GM18951 (cell line): ENCODE measurements around the gene OR5B12.
"Not testable (repeated sequence)": the region's sequence is repeated elsewhere in the genome, so short reads cannot be mapped to it uniquely, and the experiment has no call there.

ENCODE experiments used
- POLR2A ChIP-seq: IDR thresholded peaks from 4 replicates; pipeline ENCODE4 v1.6.1; 2011; ENCODE audit warnings: mild to moderate bottlenecking; ENCODE audit not compliant: insufficient read length, insufficient read depth; ENCODE audit errors: extremely low read depth
- in situ Hi-C: fragments of 300-500 bp; cut with MboI; formaldehyde crosslinking; loops from one replicate; pipeline ENCODE4 v1.12.0; 2022; ENCODE audit warnings: low sequenced_read_pairs, mixed read lengths, inconsistent platforms; ENCODE audit not compliant: unreplicated experiment

The OR5B12 gene

GRCh38 chr11:58406774-58407173 lies 35.3 kb downstream of the OR5B12 start, which contains the start of gene OR5B3:
OR5B3 (minus strand) TSS chr11:58406874; CDS start chr11:58403409, 3,465 bp downstream.
- TF ChIP-seq POLR2A: no peak
- in situ Hi-C loops: no loop called here

DNA sequence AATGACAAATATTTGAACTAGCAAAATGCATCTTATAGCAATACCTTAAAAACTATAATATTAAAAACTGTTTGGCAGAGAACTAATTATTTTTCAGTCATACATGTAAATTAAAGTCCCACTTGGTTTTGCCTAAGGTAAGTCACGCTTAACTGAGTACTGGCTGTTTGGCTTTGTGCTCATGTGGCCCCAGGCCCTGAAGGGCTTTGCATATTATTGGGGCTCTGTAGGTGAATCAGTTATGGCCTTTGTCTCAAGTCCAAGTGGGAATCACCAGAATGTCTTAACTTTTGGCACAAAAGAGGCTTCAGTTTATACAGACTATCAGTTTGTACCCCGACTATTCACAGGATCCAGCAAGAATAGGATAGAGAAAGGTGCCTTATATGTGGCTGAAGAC lies 42.4 kb downstream of the OR5B12 start:
- in situ Hi-C loops: not testable (repeated sequence)

GRCh38 chr11:58395581-58395980 lies 46.5 kb downstream of the OR5B12 start:
- in situ Hi-C loops: no loop called here

DNA sequence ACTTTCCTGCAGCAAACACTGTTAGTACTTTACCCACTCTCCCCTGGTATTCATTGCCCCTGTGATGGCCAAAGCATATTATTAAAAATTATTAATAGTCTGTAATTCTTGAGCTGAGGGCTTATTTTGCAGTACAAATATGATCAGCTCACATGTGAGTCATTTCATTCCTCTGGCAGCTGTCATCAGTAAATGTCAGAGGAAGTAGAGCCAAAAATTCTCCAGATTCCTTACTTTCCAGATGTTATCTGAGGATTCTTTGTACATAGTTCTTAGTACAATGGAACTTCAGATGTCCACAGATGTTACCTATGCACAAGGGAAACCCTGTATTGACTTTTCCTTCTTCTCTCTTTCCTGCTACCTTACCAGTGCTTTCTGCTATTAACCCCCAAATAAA lies 47.8 kb downstream of the OR5B12 start:
- in situ Hi-C loops: no loop called here
- TF ChIP-seq POLR2A: no peak

More at GRCh38 chr11:58395581-58395980, 46.5 kb downstream of the OR5B12 start:
- no peak for TF ChIP-seq POLR2A

DNA sequence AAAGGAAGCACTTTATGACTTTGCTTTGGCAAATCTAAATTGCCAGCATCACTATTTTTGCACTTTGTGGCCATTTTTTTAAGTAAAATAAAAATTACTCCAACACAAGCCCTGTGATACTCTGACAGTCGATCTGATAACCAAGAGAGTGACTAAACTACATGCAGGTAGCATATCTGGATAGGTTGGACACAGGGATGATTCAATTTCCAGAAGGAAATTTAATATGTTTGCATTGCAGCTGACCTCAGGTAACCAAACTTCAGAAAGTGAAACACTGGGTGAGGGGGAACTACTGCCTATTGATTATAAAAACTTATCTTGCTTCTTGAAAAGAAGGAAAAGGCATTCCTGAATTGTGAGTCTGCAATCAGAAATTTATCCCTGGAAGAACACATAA lies 49.3 kb downstream of the OR5B12 start:
- no peak for TF ChIP-seq POLR2A
- in situ Hi-C loops: no loop called here

DNA sequence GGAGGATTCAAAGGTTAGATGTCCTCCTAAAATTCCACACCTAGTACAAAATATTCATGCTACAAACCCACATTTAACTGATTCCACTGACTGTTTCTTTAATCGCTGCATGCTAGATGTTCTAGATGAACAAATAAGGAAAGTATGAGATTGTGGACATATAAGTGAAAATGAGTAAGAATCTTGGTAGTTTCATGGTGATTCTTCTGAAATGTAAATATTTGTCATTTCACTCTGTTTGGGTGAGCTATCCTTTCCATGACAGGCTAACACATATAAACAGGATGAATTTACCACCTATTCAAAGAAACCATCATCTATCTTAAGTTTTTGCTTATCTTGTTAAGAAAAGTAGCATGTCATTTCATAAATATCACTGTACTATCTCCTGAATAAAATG lies 50.2 kb downstream of the OR5B12 start:
- TF ChIP-seq POLR2A: no peak
- in situ Hi-C loops: no loop called here

- in situ Hi-C loops: no loop called here
- no peak for TF ChIP-seq POLR2A
These were observed 51.4 kb downstream of the OR5B12 start for GRCh38 chr11:58390551-58391063.
